ENCODE data around the gene STON1.
"Not testable (repeated sequence)": the region's sequence is repeated elsewhere in the genome, so short reads cannot be mapped to it uniquely, and the experiment has no call there.

STON1 gene

GRCh38 chr2:48574353-48575287, 44.7 kb downstream of the STON1 start:
- no peak for DNase-seq

GRCh38 chr2:48578313-48578712, 48.4 kb downstream of the STON1 start:
- no peak for DNase-seq

GRCh38 chr2:48583961-48584360, 54.0 kb downstream of the STON1 start:
- DNase-seq, result no peak

- DNase-seq, result no peak
These were observed 54.6 kb downstream of the STON1 start for GRCh38 chr2:48584551-48584950.

- DNase-seq, result no peak
These were observed 56.5 kb downstream of the STON1 start for GRCh38 chr2:48586433-48586832.

- no peak for DNase-seq
These were observed 57.6 kb downstream of the STON1 start for GRCh38 chr2:48587560-48587959.

GRCh38 chr2:48587961-48588360, 58.0 kb downstream of the STON1 start:
- no peak for DNase-seq

- no peak for DNase-seq
These were observed 58.8 kb downstream of the STON1 start for GRCh38 chr2:48588745-48589144.

- no peak for DNase-seq
These were observed 59.3 kb downstream of the STON1 start for GRCh38 chr2:48589170-48589767.

GRCh38 chr2:48590017-48590416, 60.1 kb downstream of the STON1 start:
- DNase-seq, result no peak

- no peak for DNase-seq
These were observed 62.1 kb downstream of the STON1 start for GRCh38 chr2:48592067-48592466.

- not testable (repeated sequence) for DNase-seq
These were observed 66.8 kb downstream of the STON1 start for GRCh38 chr2:48596751-48597150.

- DNase-seq, result no peak
These were observed 67.5 kb downstream of the STON1 start for GRCh38 chr2:48597492-48597891.

- no peak for DNase-seq
These were observed 70.4 kb downstream of the STON1 start for GRCh38 chr2:48600204-48600813.

- DNase-seq, result no peak
These were observed 71.0 kb downstream of the STON1 start for GRCh38 chr2:48600917-48601316.

- DNase-seq, result no peak
These were observed 71.4 kb downstream of the STON1 start for GRCh38 chr2:48601349-48601748.

- DNase-seq, result no peak
These were observed 75.7 kb downstream of the STON1 start for GRCh38 chr2:48605482-48606175.

GRCh38 chr2:48607307-48608014, 77.5 kb downstream of the STON1 start:
- no peak for DNase-seq

GRCh38 chr2:48613211-48613610, 83.3 kb downstream of the STON1 start:
- no peak for DNase-seq

- not testable (repeated sequence) for DNase-seq
These were observed 84.6 kb downstream of the STON1 start for GRCh38 chr2:48614581-48614980.

GRCh38 chr2:48617618-48618017, 87.7 kb downstream of the STON1 start, which contains the start of gene GTF2A1L:
GTF2A1L (plus strand) TSS chr2:48617856; CDS start chr2:48617875, 19 bp downstream.
- peak; percentile 6 for DNase-seq

- no peak for DNase-seq
These were observed 89.6 kb downstream of the STON1 start for GRCh38 chr2:48619526-48619925.
